ENCODE data around the gene NAPB. TPM values are rescaled to one million over a fixed set of nuclear protein-coding genes. Genes with fewer than 3 reads are reported as not detected.

The NAPB gene
- total and polyA plus RNA-seq, 8 donors = 2.3 to 11.7 (median 4.2) TPM

- no peak for ATAC-seq
- no peaks in the 10 kb centered on the region for H3K36me3 ChIP-seq
- 43 to 55% methylated on average over 3 of the region's 3 CpGs for WGBS, 2 donors
- H3K27me3 ChIP-seq = no peaks in the 10 kb centered on the region
- no peak overlapping the region for H3K27ac ChIP-seq
- no peaks in the 10 kb centered on the region for H3K4me1 ChIP-seq
- no peak overlapping the region for H3K4me3 ChIP-seq
- no peaks in the 10 kb centered on the region for H3K9me3 ChIP-seq
- intact Hi-C loops (cut with DNase I) = no loop called here
- DNase-seq = no peak
- TF ChIP-seq, protein P1, sequence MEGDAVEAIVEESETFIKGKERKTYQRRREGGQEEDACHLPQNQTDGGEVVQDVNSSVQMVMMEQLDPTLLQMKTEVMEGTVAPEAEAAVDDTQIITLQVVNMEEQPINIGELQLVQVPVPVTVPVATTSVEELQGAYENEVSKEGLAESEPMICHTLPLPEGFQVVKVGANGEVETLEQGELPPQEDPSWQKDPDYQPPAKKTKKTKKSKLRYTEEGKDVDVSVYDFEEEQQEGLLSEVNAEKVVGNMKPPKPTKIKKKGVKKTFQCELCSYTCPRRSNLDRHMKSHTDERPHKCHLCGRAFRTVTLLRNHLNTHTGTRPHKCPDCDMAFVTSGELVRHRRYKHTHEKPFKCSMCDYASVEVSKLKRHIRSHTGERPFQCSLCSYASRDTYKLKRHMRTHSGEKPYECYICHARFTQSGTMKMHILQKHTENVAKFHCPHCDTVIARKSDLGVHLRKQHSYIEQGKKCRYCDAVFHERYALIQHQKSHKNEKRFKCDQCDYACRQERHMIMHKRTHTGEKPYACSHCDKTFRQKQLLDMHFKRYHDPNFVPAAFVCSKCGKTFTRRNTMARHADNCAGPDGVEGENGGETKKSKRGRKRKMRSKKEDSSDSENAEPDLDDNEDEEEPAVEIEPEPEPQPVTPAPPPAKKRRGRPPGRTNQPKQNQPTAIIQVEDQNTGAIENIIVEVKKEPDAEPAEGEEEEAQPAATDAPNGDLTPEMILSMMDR (IDR thresholded peaks at IDR 0.05) = no peak
- FAIRE-seq = no peak
Measured at GRCh38 chr20:23334111-23334510, 87.2 kb downstream of the NAPB start.

- DNase-seq = no peak
- FAIRE-seq = no peak
Measured at GRCh38 chr20:23332467-23332866, 88.8 kb downstream of the NAPB start.

DNA sequence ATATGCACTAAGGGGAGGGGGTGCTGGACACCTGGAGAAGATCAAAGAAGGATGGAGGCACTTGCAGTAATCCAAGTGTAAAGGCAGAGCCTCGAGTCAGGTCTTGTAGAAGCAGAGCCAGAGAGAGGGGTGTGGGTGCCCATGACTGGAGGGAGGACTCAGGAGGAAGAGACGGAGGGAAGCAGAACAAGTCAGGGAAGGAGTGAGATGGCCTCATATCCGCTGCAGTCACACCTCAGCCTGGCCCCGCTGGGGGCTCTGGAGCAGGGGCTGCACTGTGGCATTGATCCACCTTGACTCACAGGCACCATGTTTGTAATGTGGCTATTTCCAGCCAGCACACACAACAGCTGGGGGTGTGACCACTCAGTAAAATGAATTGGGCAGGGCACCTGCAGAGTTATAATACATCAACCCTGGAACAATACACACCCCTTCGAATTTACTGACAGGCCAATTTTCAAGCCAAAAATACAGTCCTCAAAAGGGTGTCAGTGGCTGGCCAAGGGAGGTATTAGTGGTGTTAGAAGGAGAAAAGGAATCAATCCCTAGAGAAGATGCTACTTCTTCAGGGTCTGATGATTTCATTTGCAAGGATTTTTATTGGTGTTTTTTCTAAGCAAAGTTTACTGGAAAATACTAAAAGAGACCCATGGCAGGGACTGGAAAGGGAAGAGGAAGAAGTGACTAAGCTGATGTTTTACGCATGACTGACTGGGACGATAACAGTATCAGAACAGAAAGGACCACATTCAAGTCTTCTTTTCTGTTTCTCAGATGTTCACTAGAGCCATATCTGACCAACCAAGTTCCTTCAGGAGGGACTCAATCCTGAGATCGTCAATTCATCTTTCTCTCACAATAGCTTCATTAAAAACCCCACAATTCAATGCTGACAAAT, 89.6 kb downstream of the NAPB start:
- Histone ChIP-seq H3K9me3 (no peaks in the 10 kb centered on the region), H3K4me1 (no peaks in the 10 kb centered on the region), H3K27me3 (no peaks in the 10 kb centered on the region), H3K36me3 (no peaks in the 10 kb centered on the region), H3K4me3 (no peak overlapping the region), H3K27ac (no peak overlapping the region)
- WGBS, 2 donors = 57 to 64% methylated on average over 8 of the region's 8 CpGs
- DNase-seq (no peak), FAIRE-seq (no peak), ATAC-seq (no peak)
- intact Hi-C loops (cut with DNase I) = no loop called here
- TF ChIP-seq, protein P1 (IDR thresholded peaks at IDR 0.05) = no peak

More at GRCh38 chr20:23332467-23332866, 88.8 kb downstream of the NAPB start:
- no peak for ATAC-seq
- intact Hi-C loops (cut with DNase I) = no loop called here
- H3K27ac ChIP-seq = no peak overlapping the region
- H3K27me3 ChIP-seq = no peaks in the 10 kb centered on the region
- H3K4me1 ChIP-seq = no peaks in the 10 kb centered on the region
- no peaks in the 10 kb centered on the region for H3K36me3 ChIP-seq
- H3K4me3 ChIP-seq = no peak overlapping the region
- no peaks in the 10 kb centered on the region for H3K9me3 ChIP-seq
- WGBS, 2 donors = 25 to 26% methylated on average over 2 of the region's 2 CpGs
- TF ChIP-seq, protein P1 (IDR thresholded peaks at IDR 0.05) = no peak

GRCh38 chr20:23327617-23328333, 93.5 kb downstream of the NAPB start:
- Histone ChIP-seq H3K27ac (no peak overlapping the region), H3K27me3 (no peaks in the 10 kb centered on the region), H3K4me1 (no peaks in the 10 kb centered on the region), H3K36me3 (no peaks in the 10 kb centered on the region), H3K4me3 (no peak overlapping the region), H3K9me3 (no peaks in the 10 kb centered on the region)
- DNase-seq (no peak), FAIRE-seq (no peak), ATAC-seq (no peak)
- TF ChIP-seq, protein P1 (IDR thresholded peaks at IDR 0.05) = no peak
- intact Hi-C loops (cut with DNase I) = no loop called here
- WGBS, 2 donors = 79 to 88% methylated on average over 15 of the region's 15 CpGs
